Frontal cortex (tissue), 1 donor: ENCODE data around the gene HNRNPLL. TPM values are rescaled to one million over a fixed set of nuclear protein-coding genes. Genes with fewer than 3 reads are reported as not detected.

Source experiments
- total RNA-seq: library from RNA; depleted of rRNA; stranded (reverse); fragments of >200 nt; gene quantifications from one replicate; pipeline ENCODE4 v1.2.3, GENCODE V29; 2014

Gene HNRNPLL
- total RNA-seq, 1 donor from 2014 or later: 77.9 TPM

Other genes starting within 250 kb of the HNRNPLL start
- 102 TPM for gene ATL2, start 225.7 kb downstream of the HNRNPLL start, total RNA-seq
- gene GALM, start 63.2 kb upstream of the HNRNPLL start, total RNA-seq: 2.9 TPM
- gene SRSF7, start 148.4 kb upstream of the HNRNPLL start, total RNA-seq: 120 TPM
- gene GEMIN6, start 175.3 kb upstream of the HNRNPLL start, total RNA-seq: 14.7 TPM